Endothelial cell (in vitro differentiated cells): ENCODE data around the gene IKBKG. TPM values are rescaled to one million over a fixed set of nuclear protein-coding genes. Genes with fewer than 3 reads are reported as not detected.
"Not testable (repeated sequence)": the region's sequence is repeated elsewhere in the genome, so short reads cannot be mapped to it uniquely, and the experiment has no call there.

Experiments used
- DNase-seq: peaks from one replicate; pipeline ENCODE4 v3.0.0; 2021; ENCODE audit warnings: low spot score
- H3K27ac Mint-ChIP-seq: one replicate; pipeline ENCODE4 v1.8.0; 2021; ENCODE audit warnings: mixed read lengths, inconsistent platforms; ENCODE audit not compliant: unreplicated experiment
- H3K27me3 Mint-ChIP-seq: one replicate; pipeline ENCODE4 v1.8.0; 2021; ENCODE audit warnings: mild to moderate bottlenecking, moderate library complexity, mixed read lengths, inconsistent platforms; ENCODE audit not compliant: unreplicated experiment
- H3K36me3 Mint-ChIP-seq: one replicate; pipeline ENCODE4 v1.8.0; 2021; ENCODE audit warnings: mild to moderate bottlenecking, low read depth, mixed read lengths, inconsistent platforms; ENCODE audit not compliant: unreplicated experiment
- H3K4me1 Mint-ChIP-seq: one replicate; pipeline ENCODE4 v1.8.0; 2021; ENCODE audit warnings: mild to moderate bottlenecking, mixed read lengths, inconsistent platforms; ENCODE audit not compliant: unreplicated experiment
- H3K4me3 Mint-ChIP-seq: one replicate; pipeline ENCODE4 v1.8.0; 2021; ENCODE audit warnings: mild to moderate bottlenecking, mixed read lengths, inconsistent platforms; ENCODE audit not compliant: unreplicated experiment
- H3K9me3 Mint-ChIP-seq: one replicate; pipeline ENCODE4 v1.8.0; 2021; ENCODE audit warnings: mixed read lengths, inconsistent platforms; ENCODE audit not compliant: unreplicated experiment
- CTCF ChIP-seq: fragments of 200-600 bp; sonication (generic); IDR thresholded peaks from one replicate; pipeline ENCODE4 v1.5.0; 2021; ENCODE audit warnings: antibody characterized with exemption; ENCODE audit not compliant: unreplicated experiment
- long read RNA-seq: library from polyadenylated mRNA; unstranded; transcript quantifications from one replicate; pipeline ENCODE4 v2.0.0, GENCODE V29; 2020; ENCODE audit not compliant: unreplicated experiment
- total RNA-seq: library from RNA; stranded (reverse); fragmentation: NEBNext Ultra II Directional; extraction: Animal tissue kit (Norgen Biotek cat#: 25700); gene quantifications from one replicate; pipeline ENCODE4 v1.2.1, GENCODE V29; 2021; ENCODE audit not compliant: unreplicated experiment

IKBKG gene
- total RNA-seq = 23.0 TPM
- long read RNA-seq, transcript IKBKG-206 (10 exons, 2,299 nt) = major isoform, 11 of 12 reads
- long read RNA-seq, partial matches to known transcripts = 0 of 12 reads
- long read RNA-seq, other reads (novel, unspliced or antisense) = 1 of 12 reads

- no peaks in the 10 kb centered on the region for H3K9me3 Mint-ChIP-seq
- peak within 1 kb of the TSS; percentile 96 for H3K4me3 Mint-ChIP-seq
- H3K27ac Mint-ChIP-seq = peak within 1 kb of the TSS; percentile 96
- H3K36me3 Mint-ChIP-seq = peaks cover 7% of the 10 kb centered on the region
- peaks cover 11% of the 10 kb centered on the region for H3K4me1 Mint-ChIP-seq
- peak; percentile 77 for DNase-seq
- TF ChIP-seq CTCF = no peak
- peaks cover 6% of the 10 kb centered on the region for H3K27me3 Mint-ChIP-seq
These were observed at the start of gene IKBKG for GRCh38 chrX:154547245-154548027. Gene IKBKG, plus strand, starts transcription at chrX:154547620. Its CDS starts 4,383 bp downstream, at chrX:154552003.

GRCh38 chrX:154501423-154501822 lies 46.0 kb upstream of the IKBKG start:
- H3K9me3 Mint-ChIP-seq = not testable (repeated sequence)

GRCh38 chrX:154502098-154502497 lies 45.3 kb upstream of the IKBKG start:
- Mint-ChIP-seq H3K4me3 (no peak overlapping the region), H3K36me3 (peaks cover 3% of the 10 kb centered on the region), H3K9me3 (no peaks in the 10 kb centered on the region), H3K27me3 (no peaks in the 10 kb centered on the region), H3K4me1 (no peaks in the 10 kb centered on the region), H3K27ac (no peak overlapping the region)
- DNase-seq = no peak
- no peak for TF ChIP-seq CTCF

More at GRCh38 chrX:154501423-154501822, 46.0 kb upstream of the IKBKG start:
- H3K27ac Mint-ChIP-seq, H3K4me1 Mint-ChIP-seq, H3K27me3 Mint-ChIP-seq, DNase-seq, H3K4me3 Mint-ChIP-seq, H3K36me3 Mint-ChIP-seq: not testable (repeated sequence)

- Mint-ChIP-seq H3K27me3 (no peaks in the 10 kb centered on the region), H3K9me3 (no peaks in the 10 kb centered on the region)
- TF ChIP-seq CTCF = no peak
These were observed 44.4 kb upstream of the IKBKG start for GRCh38 chrX:154502989-154503388.

GRCh38 chrX:154505734-154506133 lies 41.7 kb upstream of the IKBKG start:
- H3K4me3 Mint-ChIP-seq = no peak overlapping the region
- H3K27me3 Mint-ChIP-seq = no peaks in the 10 kb centered on the region
- no peaks in the 10 kb centered on the region for H3K9me3 Mint-ChIP-seq
- TF ChIP-seq CTCF = no peak
- H3K4me1 Mint-ChIP-seq = no peaks in the 10 kb centered on the region
- DNase-seq = no peak
- H3K27ac Mint-ChIP-seq = no peak overlapping the region
- H3K36me3 Mint-ChIP-seq = peaks cover 19% of the 10 kb centered on the region

More at GRCh38 chrX:154502989-154503388, 44.4 kb upstream of the IKBKG start:
- no peak for DNase-seq
- no peak overlapping the region for H3K27ac Mint-ChIP-seq
- H3K4me1 Mint-ChIP-seq = no peaks in the 10 kb centered on the region
- H3K4me3 Mint-ChIP-seq = no peak overlapping the region
- peaks cover 3% of the 10 kb centered on the region for H3K36me3 Mint-ChIP-seq
